ENCODE results near the gene TECR. TPM values are rescaled to one million over a fixed set of nuclear protein-coding genes. Genes with fewer than 3 reads are reported as not detected.

TECR gene
- total and polyA plus RNA-seq, 9 of the 15 experiments (the other 6 are each of a cell fraction or from before 2014, with no cell fraction given): 29.3 to 211 (median 81.4) TPM

GRCh38 chr19:14517840-14518505 lies 11.4 kb upstream of the TECR start, which contains the start of gene DNAJB1 (continued):
- TF ChIP-seq VEZF1 (CRISPR knock-in tag; IDR thresholded peaks at IDR 0.05): peak; percentile 96
- peak; percentile 62 for TF ChIP-seq PCBP2 (IDR thresholded peaks at IDR 0.05; ENCODE audit: low read depth, low read length, poor library complexity, severe bottlenecking)
- no peak; the same call in 1 of the 2 replicates for TF ChIP-seq ZNF324 (CRISPR knock-in tag; IDR thresholded peaks at IDR 0.05)
- TF ChIP-seq SAFB (IDR thresholded peaks at IDR 0.05; ENCODE audit: borderline replicate concordance, low read depth, low read length): no peak
- TF ChIP-seq ETS1 (conservative IDR thresholded peaks at IDR 0.05; ENCODE audit: control insufficient read depth, low read depth, low read length): peak; percentile 82
- TF ChIP-seq MAZ (CRISPR knock-in tag; conservative IDR thresholded peaks at IDR 0.05 in 1 of 2, IDR thresholded peaks at IDR 0.05 in 1 of 2): peak; percentile 73 to 90
- TF ChIP-seq PHF8 (IDR thresholded peaks at IDR 0.05; ENCODE audit: borderline replicate concordance, low read length): peak; percentile 95
- peak; percentile 53; the same call in 1 of the 2 replicates for TF ChIP-seq HLTF (IDR thresholded peaks at IDR 0.05)
- no peak for TF ChIP-seq ARHGAP35 (IDR thresholded peaks at IDR 0.05; ENCODE audit: partially characterized antibody)
- TF ChIP-seq ZNF445 (CRISPR knock-in tag; IDR thresholded peaks at IDR 0.05; ENCODE audit: low read depth): no peak
- no peak for TF ChIP-seq ZNF140 (CRISPR knock-in tag; IDR thresholded peaks at IDR 0.05)
- peak; percentile 70 for TF ChIP-seq NKRF (IDR thresholded peaks at IDR 0.05; ENCODE audit: borderline replicate concordance)
- TF ChIP-seq RBM34 (IDR thresholded peaks at IDR 0.05; ENCODE audit: borderline replicate concordance, insufficient read depth, low read length): 0 out of 2 replicates have a peak, but pooled peaks have one; percentile 48
- peak; percentile 81; the same call in 1 of the 2 replicates for TF ChIP-seq ZBTB9 (CRISPR knock-in tag; IDR thresholded peaks at IDR 0.05)
- 0 out of 2 replicates have a peak, but pooled peaks have one; percentile 64 for TF ChIP-seq PREB (CRISPR knock-in tag; IDR thresholded peaks at IDR 0.05)
- TF ChIP-seq FIP1L1 (IDR thresholded peaks at IDR 0.05; ENCODE audit: low read depth, low read length, poor library complexity, severe bottlenecking): peak; percentile 99
- TF ChIP-seq BRF2 (IDR thresholded peaks at IDR 0.05; ENCODE audit: borderline replicate concordance, insufficient read depth, insufficient read length): no peak
